CD4-positive, alpha-beta T cell treated with Interleukin-4 for 1 hour (primary cell): Measurements from ENCODE around the gene TSPY8.
"Not testable (repeated sequence)": the region's sequence is repeated elsewhere in the genome, so short reads cannot be mapped to it uniquely, and the experiment has no call there.

Experiments used
- DNase-seq, 2 donors: peaks; one replicate each; pipeline ENCODE4 v3.0.0-alpha.2; 2020 to 2022

TSPY8 gene

GRCh38 chrY:9357497-9357896 is at the start of gene TSPY8:
TSPY8 (plus strand) TSS chrY:9357797; CDS start chrY:9357843, 46 bp downstream.
- not testable (repeated sequence) for DNase-seq

- no peak for DNase-seq
Measured at GRCh38 chrY:9320996-9321395, 36.6 kb upstream of the TSPY8 start.

GRCh38 chrY:9337164-9337563 is 20.4 kb upstream of the TSPY8 start, which contains the start of gene TSPY4:
TSPY4 (plus strand) TSS chrY:9337464; CDS start chrY:9337510, 46 bp downstream.
- not testable (repeated sequence) for DNase-seq

GRCh38 chrY:9396527-9396926 is 38.9 kb downstream of the TSPY8 start:
- not testable (repeated sequence) for DNase-seq

GRCh38 chrY:9398121-9398520 is 40.5 kb downstream of the TSPY8 start, which contains the start of gene TSPY3:
TSPY3 (plus strand) TSS chrY:9398421; CDS start chrY:9398467, 46 bp downstream.
- DNase-seq: not testable (repeated sequence)
